Skin of body (tissue), 2 donors: ENCODE data around the gene SLX1A. TPM values are rescaled to one million over a fixed set of nuclear protein-coding genes. Genes with fewer than 3 reads are reported as not detected.
"Not testable (repeated sequence)": the region's sequence is repeated elsewhere in the genome, so short reads cannot be mapped to it uniquely, and the experiment has no call there.

Experiments used
- DNase-seq: peaks from one replicate; lab custom pipeline; 2025; lab: John Stamatoyannopoulos, UW
- total RNA-seq: library from RNA; depleted of rRNA; stranded (reverse); fragments of >200 nt; gene quantifications from one replicate; pipeline ENCODE4 v1.2.3, GENCODE V29; 2014

SLX1A gene
- total RNA-seq, 1 donor from 2014 or later, result 7.3 TPM

- no peak for DNase-seq
Observed at GRCh38 chr16:30184096-30184890, 9.4 kb upstream of the SLX1A start.

GRCh38 chr16:30184891-30185682, 8.6 kb upstream of the SLX1A start:
- DNase-seq, result no peak

GRCh38 chr16:30185683-30186421, 7.8 kb upstream of the SLX1A start:
- DNase-seq, result no peak

GRCh38 chr16:30186444-30186781, 7.3 kb upstream of the SLX1A start:
- DNase-seq, result no peak

GRCh38 chr16:30186782-30187555, 6.7 kb upstream of the SLX1A start:
- no peak for DNase-seq

GRCh38 chr16:30187556-30187865, 6.2 kb upstream of the SLX1A start:
- no peak for DNase-seq

- no peak for DNase-seq
Observed at GRCh38 chr16:30187971-30188561, 5.6 kb upstream of the SLX1A start.

GRCh38 chr16:30191158-30191557, 2.5 kb upstream of the SLX1A start:
- not testable (repeated sequence) for DNase-seq

GRCh38 chr16:30193098-30193497, 577 bp upstream of the SLX1A start:
- not testable (repeated sequence) for DNase-seq

- not testable (repeated sequence) for DNase-seq
Observed at GRCh38 chr16:30194172-30194925, 674 bp downstream of the SLX1A start.

GRCh38 chr16:30197001-30197400, 3.3 kb downstream of the SLX1A start:
- DNase-seq, result not testable (repeated sequence)

- DNase-seq, result not testable (repeated sequence)
Observed at GRCh38 chr16:30199049-30199448, 5.4 kb downstream of the SLX1A start, which contains the start of gene SULT1A3. Gene SULT1A3 (plus strand): TSS chr16:30199255. CDS start chr16:30200729, 1,474 bp downstream.

GRCh38 chr16:30199608-30200343, 6.1 kb downstream of the SLX1A start:
- DNase-seq, result not testable (repeated sequence)

- not testable (repeated sequence) for DNase-seq
Observed at GRCh38 chr16:30205541-30206236, 12.0 kb downstream of the SLX1A start.

GRCh38 chr16:30206252-30206651, 12.6 kb downstream of the SLX1A start:
- not testable (repeated sequence) for DNase-seq

- DNase-seq, result not testable (repeated sequence)
Observed at GRCh38 chr16:30207063-30207704, 13.5 kb downstream of the SLX1A start.

- DNase-seq, result not testable (repeated sequence)
Observed at GRCh38 chr16:30209032-30209431, 15.4 kb downstream of the SLX1A start.

- not testable (repeated sequence) for DNase-seq
Observed at GRCh38 chr16:30211414-30211813, 17.7 kb downstream of the SLX1A start.
